OCI-LY1 (cell line): ENCODE measurements around the gene ROBO1.

ENCODE experiments used
- H2AFZ ChIP-seq: fragments of 200-600 bp; sonication (generic), shearing (Covaris generic); 2 replicates; pipeline ENCODE4 v1.6.0; 2014; ENCODE audit warnings: antibody characterized with exemption, mild to moderate bottlenecking, low read length
- H3F3A ChIP-seq: fragments of 200-600 bp; sonication (generic), shearing (Covaris generic); 2 replicates; pipeline ENCODE4 v1.6.0; 2014; ENCODE audit warnings: mild to moderate bottlenecking, antibody characterized with exemption, low read length, moderate library complexity; ENCODE audit not compliant: insufficient read depth
- H3K27ac ChIP-seq: fragments of 200-600 bp; sonication (generic); 2 replicates; pipeline ENCODE4 v1.5.1; 2014; ENCODE audit warnings: low read length, mixed run types, mild to moderate bottlenecking, low read depth; ENCODE audit not compliant: poor library complexity, severe bottlenecking
- H3K27me3 ChIP-seq: fragments of 200-600 bp; sonication (generic); 2 replicates; pipeline ENCODE4 v1.6.0; 2014; ENCODE audit warnings: antibody characterized with exemption, mild to moderate bottlenecking, low read length, moderate library complexity; ENCODE audit not compliant: insufficient read depth
- H3K36me3 ChIP-seq: fragments of 200-600 bp; sonication (generic); 2 replicates; pipeline ENCODE4 v1.6.1; 2014; ENCODE audit warnings: mild to moderate bottlenecking, antibody characterized with exemption, low read length, moderate library complexity, mixed read lengths; ENCODE audit not compliant: insufficient read depth
- H3K4me1 ChIP-seq: fragments of 200-600 bp; sonication (generic); 2 replicates; pipeline ENCODE4 v1.5.1; 2014; ENCODE audit warnings: mild to moderate bottlenecking, low read length, moderate library complexity; ENCODE audit not compliant: insufficient read depth, severe bottlenecking
- H3K4me2 ChIP-seq: fragments of 200-600 bp; sonication (generic), shearing (Covaris generic); 2 replicates; pipeline ENCODE4 v1.6.1; 2014; ENCODE audit warnings: low read length
- H3K4me3 ChIP-seq: fragments of 200-600 bp; sonication (generic); 2 replicates; pipeline ENCODE4 v1.5.1; 2014; ENCODE audit warnings: low read length, low read depth, mild to moderate bottlenecking, mixed read lengths; ENCODE audit not compliant: poor library complexity, severe bottlenecking
- H3K79me2 ChIP-seq: fragments of 200-600 bp; shearing (Covaris generic); 2 replicates; pipeline ENCODE4 v1.6.1; 2016; ENCODE audit warnings: mixed run types, low read length, mixed read lengths; ENCODE audit not compliant: insufficient read depth
- H3K9ac ChIP-seq: fragments of 200-600 bp; sonication (generic), shearing (Covaris generic); 2 replicates; pipeline ENCODE4 v1.6.1; 2014; ENCODE audit warnings: mild to moderate bottlenecking, low read length, mixed read lengths
- H3K9me2 ChIP-seq: fragments of 200-600 bp; sonication (generic), shearing (Covaris generic); 2 replicates; pipeline ENCODE4 v1.6.1; 2014; ENCODE audit warnings: low read depth, mild to moderate bottlenecking, low read length, mixed read lengths
- H3K9me3 ChIP-seq: fragments of 200-600 bp; shearing (Covaris generic); 2 replicates; pipeline ENCODE4 v1.6.1; 2014; ENCODE audit warnings: low read length, mixed read lengths
- H4K20me1 ChIP-seq: fragments of 200-600 bp; sonication (generic), shearing (Covaris generic); 2 replicates; pipeline ENCODE4 v1.6.0; 2016; ENCODE audit warnings: mild to moderate bottlenecking, low read length; ENCODE audit not compliant: insufficient read depth
- EZH2 ChIP-seq: fragments of 200-600 bp; sonication (generic), shearing (Covaris generic); IDR thresholded peaks from 2 replicates; pipeline ENCODE4 v1.8.0; 2017; ENCODE audit warnings: borderline replicate concordance, mixed run types, mild to moderate bottlenecking, antibody characterized with exemption, low read length, moderate library complexity, mixed read lengths
- TF ChIP-seq, protein P1 (sequence below): fragments of 200-600 bp; sonication (generic), shearing (Covaris generic); IDR thresholded peaks from 2 replicates; pipeline ENCODE4 v1.5.1; 2017; ENCODE audit warnings: mild to moderate bottlenecking, antibody characterized with exemption, low read length, moderate library complexity, mixed read lengths

ROBO1 gene

DNA sequence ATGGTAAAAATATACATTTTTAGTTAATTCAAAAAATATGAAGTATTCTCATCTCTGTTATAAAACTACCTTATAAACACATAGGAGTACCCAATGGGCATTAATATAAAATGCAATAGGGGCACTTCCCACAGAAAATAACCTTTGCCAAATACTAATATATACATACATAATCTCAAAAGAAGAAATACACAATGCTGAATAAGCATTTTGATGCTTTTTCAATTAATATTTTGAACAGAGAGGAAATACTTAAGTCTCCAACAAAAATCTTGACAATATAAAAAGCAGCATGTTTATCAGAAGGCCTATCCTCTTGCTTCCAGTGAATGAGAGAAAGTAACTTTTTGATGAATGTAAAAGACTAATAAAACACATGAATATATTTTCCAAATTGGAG lies 110.7 kb downstream of the ROBO1 start:
- Histone ChIP-seq H3K9me2 (no peaks in the 10 kb centered on the region), H3K79me2 (no peaks in the 10 kb centered on the region), H3K27ac (no peak overlapping the region), H3K27me3 (no peaks in the 10 kb centered on the region), H3K4me3 (no peak overlapping the region), H3K4me2 (no peak overlapping the region), H2AFZ (no peak overlapping the region), H3K9ac (no peak overlapping the region), H4K20me1 (no peaks in the 10 kb centered on the region), H3K36me3 (no peaks in the 10 kb centered on the region), H3K9me3 (no peaks in the 10 kb centered on the region), H3F3A (no peaks in the 10 kb centered on the region), H3K4me1 (no peaks in the 10 kb centered on the region)
- no peak for TF ChIP-seq EZH2
- TF ChIP-seq, protein P1, sequence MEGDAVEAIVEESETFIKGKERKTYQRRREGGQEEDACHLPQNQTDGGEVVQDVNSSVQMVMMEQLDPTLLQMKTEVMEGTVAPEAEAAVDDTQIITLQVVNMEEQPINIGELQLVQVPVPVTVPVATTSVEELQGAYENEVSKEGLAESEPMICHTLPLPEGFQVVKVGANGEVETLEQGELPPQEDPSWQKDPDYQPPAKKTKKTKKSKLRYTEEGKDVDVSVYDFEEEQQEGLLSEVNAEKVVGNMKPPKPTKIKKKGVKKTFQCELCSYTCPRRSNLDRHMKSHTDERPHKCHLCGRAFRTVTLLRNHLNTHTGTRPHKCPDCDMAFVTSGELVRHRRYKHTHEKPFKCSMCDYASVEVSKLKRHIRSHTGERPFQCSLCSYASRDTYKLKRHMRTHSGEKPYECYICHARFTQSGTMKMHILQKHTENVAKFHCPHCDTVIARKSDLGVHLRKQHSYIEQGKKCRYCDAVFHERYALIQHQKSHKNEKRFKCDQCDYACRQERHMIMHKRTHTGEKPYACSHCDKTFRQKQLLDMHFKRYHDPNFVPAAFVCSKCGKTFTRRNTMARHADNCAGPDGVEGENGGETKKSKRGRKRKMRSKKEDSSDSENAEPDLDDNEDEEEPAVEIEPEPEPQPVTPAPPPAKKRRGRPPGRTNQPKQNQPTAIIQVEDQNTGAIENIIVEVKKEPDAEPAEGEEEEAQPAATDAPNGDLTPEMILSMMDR: no peak

DNA sequence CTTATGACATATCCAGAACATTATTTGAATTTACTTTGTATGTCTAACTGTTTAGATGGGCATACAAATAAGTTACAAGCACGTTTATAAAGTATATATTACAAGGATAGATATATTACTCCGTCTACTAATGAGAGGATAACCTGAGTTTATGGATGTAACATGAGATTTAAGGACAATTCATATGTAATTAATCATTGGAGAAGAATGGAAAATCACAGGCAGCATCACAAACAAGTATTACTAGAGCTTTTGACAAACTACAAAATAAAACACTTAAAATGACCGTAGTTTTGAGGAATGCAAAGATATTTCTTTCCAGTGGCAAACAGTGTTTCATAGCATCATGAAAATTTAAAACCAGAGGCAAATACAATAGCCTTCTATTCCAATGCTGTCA lies 113.8 kb downstream of the ROBO1 start:
- no peaks in the 10 kb centered on the region for H3K4me1 ChIP-seq
- H3K4me3 ChIP-seq: no peak overlapping the region
- no peaks in the 10 kb centered on the region for H3K9me2 ChIP-seq
- H3K79me2 ChIP-seq: no peaks in the 10 kb centered on the region
- no peaks in the 10 kb centered on the region for H3K27me3 ChIP-seq
- H3K9me3 ChIP-seq: no peaks in the 10 kb centered on the region
- no peak overlapping the region for H3K9ac ChIP-seq
- H4K20me1 ChIP-seq: no peaks in the 10 kb centered on the region
- H3K4me2 ChIP-seq: no peak overlapping the region
- no peak overlapping the region for H3K27ac ChIP-seq
- no peak overlapping the region for H2AFZ ChIP-seq
- H3K36me3 ChIP-seq: no peaks in the 10 kb centered on the region
- no peaks in the 10 kb centered on the region for H3F3A ChIP-seq
- no peak for TF ChIP-seq EZH2
- TF ChIP-seq, protein P1: no peak

DNA sequence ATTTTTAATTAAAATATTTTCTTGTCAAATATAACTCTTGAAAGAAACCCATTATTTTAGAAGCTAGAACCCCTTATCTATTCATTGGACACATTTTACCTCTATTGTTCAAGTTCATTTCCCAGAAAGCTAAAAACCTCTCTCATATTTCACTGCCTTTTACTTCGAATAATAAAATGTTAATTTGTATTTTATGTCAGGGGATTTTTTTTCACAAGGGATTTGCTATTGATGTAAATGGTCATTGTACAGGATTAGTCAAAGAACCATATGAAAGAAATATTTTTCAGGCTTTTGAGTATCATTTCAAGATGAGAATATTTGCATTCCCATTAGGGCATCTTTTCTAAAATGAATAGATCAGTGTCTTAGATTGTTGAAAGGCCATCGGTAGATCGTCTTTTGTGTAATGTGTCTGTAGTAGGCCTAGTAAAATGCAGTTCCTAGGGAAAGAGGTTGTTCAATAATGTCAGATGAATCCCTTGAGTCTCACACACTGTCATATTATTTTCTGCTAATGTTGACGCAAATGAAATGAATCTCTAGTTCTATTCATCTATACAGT lies 114.5 kb downstream of the ROBO1 start:
- Histone ChIP-seq H3K9ac (no peak overlapping the region), H3K4me3 (no peak overlapping the region), H3K79me2 (no peaks in the 10 kb centered on the region), H2AFZ (no peak overlapping the region), H3K9me3 (no peaks in the 10 kb centered on the region), H3K9me2 (no peaks in the 10 kb centered on the region), H4K20me1 (no peaks in the 10 kb centered on the region), H3F3A (no peaks in the 10 kb centered on the region), H3K4me2 (no peak overlapping the region), H3K27me3 (no peaks in the 10 kb centered on the region), H3K27ac (no peak overlapping the region), H3K4me1 (no peaks in the 10 kb centered on the region), H3K36me3 (no peaks in the 10 kb centered on the region)
- TF ChIP-seq EZH2: no peak

DNA sequence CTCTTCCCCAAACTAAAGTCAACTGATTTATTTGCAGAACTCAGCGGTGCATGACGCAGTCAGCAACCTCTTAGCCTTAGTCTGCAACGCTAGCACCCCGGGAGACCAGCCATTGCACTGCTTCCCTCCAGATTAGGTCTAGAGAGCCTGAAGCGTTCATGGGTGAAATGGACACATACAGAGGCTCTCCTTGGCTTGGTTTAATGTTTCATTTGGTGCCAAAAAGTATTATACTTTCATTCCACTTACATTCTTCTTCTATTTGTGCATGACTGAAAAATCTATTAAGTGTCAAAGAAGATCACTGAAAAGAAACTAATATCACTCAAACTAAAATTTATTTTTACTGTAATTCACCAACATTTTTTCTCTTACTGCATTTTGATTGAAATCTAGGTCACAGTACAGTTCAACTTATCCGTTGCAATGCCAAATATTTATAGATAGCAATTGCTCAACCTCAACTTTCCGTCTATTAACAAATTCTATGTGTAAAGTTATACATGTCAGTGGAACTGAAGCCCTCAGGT lies 116.2 kb downstream of the ROBO1 start:
- H3K4me3 ChIP-seq: no peak overlapping the region
- H3K9me2 ChIP-seq: no peaks in the 10 kb centered on the region
- no peaks in the 10 kb centered on the region for H3K27me3 ChIP-seq
- no peak overlapping the region for H3K4me2 ChIP-seq
- H4K20me1 ChIP-seq: no peaks in the 10 kb centered on the region
- H3K4me1 ChIP-seq: no peaks in the 10 kb centered on the region
- TF ChIP-seq, protein P1: no peak
- TF ChIP-seq EZH2: no peak
- no peaks in the 10 kb centered on the region for H3K9me3 ChIP-seq
- H3K27ac ChIP-seq: no peak overlapping the region
- H3K36me3 ChIP-seq: no peaks in the 10 kb centered on the region
- H3F3A ChIP-seq: no peaks in the 10 kb centered on the region
- no peak overlapping the region for H2AFZ ChIP-seq
- H3K9ac ChIP-seq: no peak overlapping the region
- no peaks in the 10 kb centered on the region for H3K79me2 ChIP-seq
